Panc1 (cell line): Measurements from ENCODE around the gene NFX1. TPM values are rescaled to one million over a fixed set of nuclear protein-coding genes. Genes with fewer than 3 reads are reported as not detected.
A peak's percentile ranks its signal among the peaks of the same experiment; 100 is the strongest.

Source experiments
- ATAC-seq: fragments of 200-7000 bp; cut with Tn5 transposase; 2 replicates; pipeline ENCODE4 v1.9.1; 2020; ENCODE audit warnings: mild to moderate bottlenecking, moderate library complexity
- BruUV-seq: library from RNA; stranded (reverse); fragments of 400-500 nt; replicated peaks from 2 replicates; lab custom pipeline; 2021; lab: Mats Ljungman, UMichigan
- CTCF ChIA-PET: fragments of 300-600 bp; sonication (Branson Sonifier 250); formaldehyde crosslinking; loops from one replicate; lab custom pipeline; 2022; ENCODE audit warnings: antibody characterized with exemption; lab: Charles Lee
- POLR2A ChIA-PET: fragments of 300-600 bp; sonication (Branson Sonifier 250); formaldehyde crosslinking; loops from one replicate; lab custom pipeline; 2022; ENCODE audit warnings: antibody characterized with exemption; lab: Charles Lee
- DNase-seq: peaks from one replicate; pipeline ENCODE4 v3.0.0-alpha.2; 2010; ENCODE audit warnings: low read depth, low spot score
- H3K27ac ChIP-seq: 2 replicates; pipeline ENCODE4 v1.5.1; 2011; ENCODE audit warnings: mild to moderate bottlenecking, low read length, inconsistent platforms
- H3K27me3 ChIP-seq: fragments of 200-500 bp; sonication (Bioruptor generic); 2 replicates; pipeline ENCODE4 v1.6.0; 2014; ENCODE audit warnings: low read length, inconsistent platforms; ENCODE audit not compliant: control insufficient read depth, insufficient read depth
- H3K36me3 ChIP-seq: fragments of 200-500 bp; sonication (Bioruptor generic); 2 replicates; pipeline ENCODE4 v1.5.1; 2014; ENCODE audit warnings: inconsistent platforms, mild to moderate bottlenecking, low read length, moderate library complexity; ENCODE audit not compliant: control insufficient read depth, insufficient read depth
- H3K4me1 ChIP-seq: 2 replicates; pipeline ENCODE4 v1.5.1; 2011; ENCODE audit warnings: inconsistent platforms, mild to moderate bottlenecking, low read length, moderate library complexity; ENCODE audit not compliant: control insufficient read depth, insufficient read depth
- H3K4me3 ChIP-seq, 2 experiments: 2 replicates each; pipeline ENCODE4 v1.5.1; 2011 to 2012; ENCODE audit warnings: low read depth in 2 of 2, low read length in 2 of 2, mild to moderate bottlenecking in 2 of 2, inconsistent platforms in 1 of 2, moderate library complexity in 1 of 2
- H3K9me3 ChIP-seq: fragments of 200-500 bp; sonication (Bioruptor generic); 2 replicates; pipeline ENCODE4 v1.5.1; 2014; ENCODE audit warnings: low read depth, mild to moderate bottlenecking, inconsistent platforms, low read length, moderate library complexity; ENCODE audit not compliant: control insufficient read depth, insufficient read depth
- CTCF ChIP-seq: fragments of 450-650 bp; IDR thresholded peaks from 2 replicates; pipeline ENCODE4 v1.5.1; 2017; ENCODE audit warnings: mild to moderate bottlenecking
- POLR2AphosphoS5 ChIP-seq: IDR thresholded peaks from 2 replicates; pipeline ENCODE4 v1.6.1; 2012; ENCODE audit warnings: mild to moderate bottlenecking, low read depth, low read length, moderate library complexity
- REST ChIP-seq, 2 experiments: IDR thresholded peaks; 2 replicates each; pipeline ENCODE4 v1.6.1; 2011 to 2012; ENCODE audit warnings: low read depth in 2 of 2, control low read depth in 1 of 2, low read length in 1 of 2, mild to moderate bottlenecking in 1 of 2, moderate library complexity in 1 of 2; ENCODE audit not compliant: insufficient read depth in 1 of 2
- SIN3A ChIP-seq: IDR thresholded peaks from 2 replicates; pipeline ENCODE4 v1.6.1; 2012; ENCODE audit warnings: low read depth, mild to moderate bottlenecking, low read length, moderate library complexity, borderline replicate concordance; ENCODE audit not compliant: insufficient read depth
- TCF7L2 ChIP-seq: IDR thresholded peaks from 2 replicates; pipeline ENCODE4 v1.6.1; 2011; ENCODE audit warnings: mild to moderate bottlenecking, low read depth, low read length, inconsistent platforms
- in situ Hi-C: cut with HindIII; loops from 2 replicates; pipeline ENCODE4 v1.10.0; 2016; ENCODE audit warnings: low sequenced_read_pairs, low pct_unique_long_range_greater_than_20kb
- intact Hi-C: fragments of 100-400 bp; cut with micrococcal nuclease; formaldehyde crosslinking; loops from one replicate; pipeline ENCODE4 v1.10.0; 2022; ENCODE audit not compliant: unreplicated experiment
- total RNA-seq: library from RNA; stranded (reverse); gene quantifications from one replicate; pipeline ENCODE4 v1.2.1, GENCODE V29; 2021; ENCODE audit not compliant: unreplicated experiment

The NFX1 gene
- total RNA-seq, 1 experiment from 2014 or later, result 38.1 TPM

- intact Hi-C loops, result no loop called here
- POLR2A ChIA-PET, result no interaction called here
- H3K9me3 ChIP-seq, result no peaks in the 10 kb centered on the region
- BruUV-seq, result no TSS peak
- no peak for TF ChIP-seq REST (IDR thresholded peaks at IDR 0.05; ENCODE audit: insufficient read depth in 1 of 2, low read depth in 2 of 2, low read length in 1 of 2)
- TF ChIP-seq POLR2AphosphoS5, result no peak
- no peak for TF ChIP-seq CTCF
- TF ChIP-seq TCF7L2, result no peak
- no peak for TF ChIP-seq SIN3A
- no peak overlapping the region for H3K27ac ChIP-seq
- no peak overlapping the region for H3K4me3 ChIP-seq
- ATAC-seq, result no peak
- no peaks in the 10 kb centered on the region for H3K4me1 ChIP-seq
- in situ Hi-C loops, result no loop called here
- DNase-seq, result no peak
- H3K36me3 ChIP-seq, result peaks cover 44% of the 10 kb centered on the region
- H3K27me3 ChIP-seq, result no peaks in the 10 kb centered on the region
- CTCF ChIA-PET, result no interaction called here
These were observed 33.0 kb upstream of the NFX1 start for GRCh38 chr9:33257276-33257675.

GRCh38 chr9:33260372-33260771 lies 29.9 kb upstream of the NFX1 start:
- BruUV-seq, result TSS peak; percentile 18
- peaks cover 45% of the 10 kb centered on the region for H3K36me3 ChIP-seq
- POLR2A ChIA-PET, result no interaction called here
- H3K4me3 ChIP-seq, result no peak overlapping the region
- H3K4me1 ChIP-seq, result peaks cover 4% of the 10 kb centered on the region
- H3K27me3 ChIP-seq, result no peaks in the 10 kb centered on the region
- intact Hi-C loops, result no loop called here
- in situ Hi-C loops, result no loop called here
- CTCF ChIA-PET, result no interaction called here
- no peak overlapping the region for H3K27ac ChIP-seq
- no peak for TF ChIP-seq REST (IDR thresholded peaks at IDR 0.05; ENCODE audit: insufficient read depth in 1 of 2, low read depth in 2 of 2, low read length in 1 of 2)
- no peak for TF ChIP-seq CTCF
- TF ChIP-seq SIN3A, result no peak
- no peak for ATAC-seq
- no peak for DNase-seq
- H3K9me3 ChIP-seq, result no peaks in the 10 kb centered on the region
